Endometrial microvascular endothelial cells (primary cell): ENCODE results near the gene NXN. TPM values are rescaled to one million over a fixed set of nuclear protein-coding genes. Genes with fewer than 3 reads are reported as not detected.

Experiments used
- in situ Hi-C: cut with HindIII; loops from 2 replicates; pipeline ENCODE4 v1.10.0; 2017; ENCODE audit warnings: low sequenced_read_pairs, low pct_unique_long_range_greater_than_20kb; ENCODE audit errors: inconsistent ontology term
- total RNA-seq: library from RNA; depleted of rRNA; stranded (reverse); fragments of >200 nt; gene quantifications from one replicate; pipeline ENCODE4 v1.2.3, GENCODE V29; 2015; ENCODE audit errors: inconsistent ontology term

NXN gene
- total RNA-seq, 1 donor from 2014 or later, result 0.28 TPM

GRCh38 chr17:801660-802059, 177.9 kb downstream of the NXN start:
- in situ Hi-C loops, result no loop called here

- in situ Hi-C loops, result no loop called here
Measured at GRCh38 chr17:800446-801242, 178.9 kb downstream of the NXN start.

- in situ Hi-C loops, result loop anchor here (25.0 kb wide), 1 partner anchor 163 kb away; no protein-coding TSS in a partner anchor
Measured at GRCh38 chr17:799261-799660, 180.3 kb downstream of the NXN start.

GRCh38 chr17:798246-798645, 181.3 kb downstream of the NXN start:
- in situ Hi-C loops, result loop anchor here (25.0 kb wide), 1 partner anchor 164 kb away; no protein-coding TSS in a partner anchor

- in situ Hi-C loops, result loop anchor here (25.0 kb wide), 1 partner anchor 165 kb away; no protein-coding TSS in a partner anchor
Measured at GRCh38 chr17:797236-797840, 182.2 kb downstream of the NXN start.

GRCh38 chr17:796609-797008, 183.0 kb downstream of the NXN start:
- in situ Hi-C loops, result loop anchor here (25.0 kb wide), 1 partner anchor 166 kb away; no protein-coding TSS in a partner anchor

- in situ Hi-C loops, result loop anchor here (25.0 kb wide), 1 partner anchor 167 kb away; no protein-coding TSS in a partner anchor
Measured at GRCh38 chr17:795721-796120, 183.9 kb downstream of the NXN start.

GRCh38 chr17:795276-795675, 184.3 kb downstream of the NXN start:
- in situ Hi-C loops, result loop anchor here (25.0 kb wide), 1 partner anchor 167 kb away; no protein-coding TSS in a partner anchor

GRCh38 chr17:794876-795275, 184.7 kb downstream of the NXN start:
- in situ Hi-C loops, result loop anchor here (25.0 kb wide), 1 partner anchor 167 kb away; no protein-coding TSS in a partner anchor

- in situ Hi-C loops, result loop anchor here (25.0 kb wide), 1 partner anchor 170 kb away; no protein-coding TSS in a partner anchor
Measured at GRCh38 chr17:792277-792676, 187.3 kb downstream of the NXN start.

- in situ Hi-C loops, result loop anchor here (25.0 kb wide), 1 partner anchor 170 kb away; no protein-coding TSS in a partner anchor
Measured at GRCh38 chr17:791829-792228, 187.7 kb downstream of the NXN start.

- in situ Hi-C loops, result loop anchor here (25.0 kb wide), 1 partner anchor 171 kb away; no protein-coding TSS in a partner anchor
Measured at GRCh38 chr17:790874-791247, 188.7 kb downstream of the NXN start.

- in situ Hi-C loops, result loop anchor here (25.0 kb wide), 1 partner anchor 172 kb away; no protein-coding TSS in a partner anchor
Measured at GRCh38 chr17:789931-790873, 189.4 kb downstream of the NXN start.

- in situ Hi-C loops, result loop anchor here (25.0 kb wide), 1 partner anchor 173 kb away; no protein-coding TSS in a partner anchor
Measured at GRCh38 chr17:789160-789840, 190.3 kb downstream of the NXN start.

- in situ Hi-C loops, result loop anchor here (25.0 kb wide), 1 partner anchor 174 kb away; no protein-coding TSS in a partner anchor
Measured at GRCh38 chr17:788551-788950, 191.0 kb downstream of the NXN start.

- in situ Hi-C loops, result loop anchor here (25.0 kb wide), 1 partner anchor 175 kb away; no protein-coding TSS in a partner anchor
Measured at GRCh38 chr17:787641-788221, 191.8 kb downstream of the NXN start.

GRCh38 chr17:785901-786300, 193.7 kb downstream of the NXN start:
- in situ Hi-C loops, result loop anchor here (25.0 kb wide), 1 partner anchor 176 kb away; no protein-coding TSS in a partner anchor
